OCI-LY1 (cell line): Measurements from ENCODE around the gene STON2.

ENCODE experiments used
- H2AFZ ChIP-seq: fragments of 200-600 bp; sonication (generic), shearing (Covaris generic); 2 replicates; pipeline ENCODE4 v1.6.0; 2014; ENCODE audit warnings: antibody characterized with exemption, mild to moderate bottlenecking, low read length
- H3F3A ChIP-seq: fragments of 200-600 bp; sonication (generic), shearing (Covaris generic); 2 replicates; pipeline ENCODE4 v1.6.0; 2014; ENCODE audit warnings: mild to moderate bottlenecking, antibody characterized with exemption, low read length, moderate library complexity; ENCODE audit not compliant: insufficient read depth
- H3K27ac ChIP-seq: fragments of 200-600 bp; sonication (generic); 2 replicates; pipeline ENCODE4 v1.5.1; 2014; ENCODE audit warnings: low read length, mixed run types, mild to moderate bottlenecking, low read depth; ENCODE audit not compliant: poor library complexity, severe bottlenecking
- H3K27me3 ChIP-seq: fragments of 200-600 bp; sonication (generic); 2 replicates; pipeline ENCODE4 v1.6.0; 2014; ENCODE audit warnings: antibody characterized with exemption, mild to moderate bottlenecking, low read length, moderate library complexity; ENCODE audit not compliant: insufficient read depth
- H3K36me3 ChIP-seq: fragments of 200-600 bp; sonication (generic); 2 replicates; pipeline ENCODE4 v1.6.1; 2014; ENCODE audit warnings: mild to moderate bottlenecking, antibody characterized with exemption, low read length, moderate library complexity, mixed read lengths; ENCODE audit not compliant: insufficient read depth
- H3K4me1 ChIP-seq: fragments of 200-600 bp; sonication (generic); 2 replicates; pipeline ENCODE4 v1.5.1; 2014; ENCODE audit warnings: mild to moderate bottlenecking, low read length, moderate library complexity; ENCODE audit not compliant: insufficient read depth, severe bottlenecking
- H3K4me2 ChIP-seq: fragments of 200-600 bp; sonication (generic), shearing (Covaris generic); 2 replicates; pipeline ENCODE4 v1.6.1; 2014; ENCODE audit warnings: low read length
- H3K4me3 ChIP-seq: fragments of 200-600 bp; sonication (generic); 2 replicates; pipeline ENCODE4 v1.5.1; 2014; ENCODE audit warnings: low read length, low read depth, mild to moderate bottlenecking, mixed read lengths; ENCODE audit not compliant: poor library complexity, severe bottlenecking
- H3K79me2 ChIP-seq: fragments of 200-600 bp; shearing (Covaris generic); 2 replicates; pipeline ENCODE4 v1.6.1; 2016; ENCODE audit warnings: mixed run types, low read length, mixed read lengths; ENCODE audit not compliant: insufficient read depth
- H3K9ac ChIP-seq: fragments of 200-600 bp; sonication (generic), shearing (Covaris generic); 2 replicates; pipeline ENCODE4 v1.6.1; 2014; ENCODE audit warnings: mild to moderate bottlenecking, low read length, mixed read lengths
- H3K9me2 ChIP-seq: fragments of 200-600 bp; sonication (generic), shearing (Covaris generic); 2 replicates; pipeline ENCODE4 v1.6.1; 2014; ENCODE audit warnings: low read depth, mild to moderate bottlenecking, low read length, mixed read lengths
- H3K9me3 ChIP-seq: fragments of 200-600 bp; shearing (Covaris generic); 2 replicates; pipeline ENCODE4 v1.6.1; 2014; ENCODE audit warnings: low read length, mixed read lengths
- H4K20me1 ChIP-seq: fragments of 200-600 bp; sonication (generic), shearing (Covaris generic); 2 replicates; pipeline ENCODE4 v1.6.0; 2016; ENCODE audit warnings: mild to moderate bottlenecking, low read length; ENCODE audit not compliant: insufficient read depth
- CTCF ChIP-seq: fragments of 200-600 bp; sonication (generic), shearing (Covaris generic); IDR thresholded peaks from 2 replicates; pipeline ENCODE4 v1.5.1; 2017; ENCODE audit warnings: mild to moderate bottlenecking, antibody characterized with exemption, low read length, moderate library complexity, mixed read lengths
- EZH2 ChIP-seq: fragments of 200-600 bp; sonication (generic), shearing (Covaris generic); IDR thresholded peaks from 2 replicates; pipeline ENCODE4 v1.8.0; 2017; ENCODE audit warnings: borderline replicate concordance, mixed run types, mild to moderate bottlenecking, antibody characterized with exemption, low read length, moderate library complexity, mixed read lengths

The STON2 gene

GRCh38 chr14:81273521-81273920 is 126.6 kb downstream of the STON2 start:
- no peaks in the 10 kb centered on the region for H4K20me1 ChIP-seq
- H3K9me3 ChIP-seq: no peaks in the 10 kb centered on the region
- H2AFZ ChIP-seq: no peak overlapping the region
- TF ChIP-seq CTCF: no peak
- no peak for TF ChIP-seq EZH2
- H3K79me2 ChIP-seq: no peaks in the 10 kb centered on the region
- H3K9me2 ChIP-seq: no peaks in the 10 kb centered on the region
- no peak overlapping the region for H3K27ac ChIP-seq
- H3K9ac ChIP-seq: no peak overlapping the region
- no peaks in the 10 kb centered on the region for H3K4me1 ChIP-seq
- 0 out of 2 replicates have a peak, but pooled peaks cover 3% of the 10 kb centered on the region for H3K27me3 ChIP-seq
- H3K36me3 ChIP-seq: no peaks in the 10 kb centered on the region
- no peak overlapping the region for H3K4me3 ChIP-seq
- H3F3A ChIP-seq: no peaks in the 10 kb centered on the region
- H3K4me2 ChIP-seq: no peak overlapping the region

GRCh38 chr14:81272317-81272716 is 127.8 kb downstream of the STON2 start:
- H2AFZ ChIP-seq: no peak overlapping the region
- no peak overlapping the region for H3K27ac ChIP-seq
- H3K4me2 ChIP-seq: no peak overlapping the region
- TF ChIP-seq EZH2 (no peak), CTCF (no peak)
- no peaks in the 10 kb centered on the region for H3K79me2 ChIP-seq
- H3K36me3 ChIP-seq: no peaks in the 10 kb centered on the region
- no peaks in the 10 kb centered on the region for H3K9me2 ChIP-seq
- no peaks in the 10 kb centered on the region for H3K4me1 ChIP-seq
- no peaks in the 10 kb centered on the region for H3F3A ChIP-seq
- no peak overlapping the region for H3K9ac ChIP-seq
- 0 out of 2 replicates have a peak, but pooled peaks cover 3% of the 10 kb centered on the region for H3K27me3 ChIP-seq
- no peaks in the 10 kb centered on the region for H4K20me1 ChIP-seq
- no peaks in the 10 kb centered on the region for H3K9me3 ChIP-seq
- no peak overlapping the region for H3K4me3 ChIP-seq

- Histone ChIP-seq H3K27ac (no peak overlapping the region), H3K9me2 (no peaks in the 10 kb centered on the region), H4K20me1 (no peaks in the 10 kb centered on the region), H3K4me1 (no peaks in the 10 kb centered on the region), H3K36me3 (no peaks in the 10 kb centered on the region), H3K79me2 (no peaks in the 10 kb centered on the region), H3K4me3 (no peak overlapping the region), H3K9ac (no peak overlapping the region), H2AFZ (no peak overlapping the region), H3K4me2 (no peak overlapping the region), H3K27me3 (0 out of 2 replicates have a peak, but pooled peaks cover 3% of the 10 kb centered on the region), H3F3A (no peaks in the 10 kb centered on the region), H3K9me3 (no peaks in the 10 kb centered on the region)
- TF ChIP-seq EZH2 (no peak), CTCF (no peak)
Measured at GRCh38 chr14:81269979-81270375, 130.1 kb downstream of the STON2 start.
